CD4-positive, alpha-beta T cell treated with Interleukin-10 for 1 hour (primary cell): Measurements from ENCODE around the gene BPIFB2.

Experiments used
- DNase-seq: peaks from one replicate; pipeline ENCODE4 v3.0.0-alpha.2; 2020

Gene BPIFB2

DNA sequence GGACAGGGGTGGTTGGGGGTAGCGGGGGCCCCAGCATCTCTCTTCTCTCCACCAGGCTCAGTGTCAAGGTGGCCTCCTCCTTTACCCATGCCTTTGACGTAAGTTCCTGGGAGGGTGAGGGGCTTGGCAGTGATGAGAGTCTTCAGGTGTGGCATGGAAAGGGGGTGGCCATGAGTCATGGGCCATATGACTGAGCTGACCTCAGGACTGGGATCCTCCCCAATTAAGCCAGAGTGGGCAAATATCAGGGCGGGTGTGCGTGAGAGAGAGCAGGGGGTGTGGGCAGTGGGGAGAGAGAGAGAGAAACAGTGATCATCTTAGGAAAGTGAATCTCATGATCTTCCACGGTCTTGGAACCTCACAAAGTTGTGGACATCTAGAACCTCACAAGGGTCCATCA lies 63.7 kb downstream of the BPIFB2 start:
- DNase-seq, result no peak

DNA sequence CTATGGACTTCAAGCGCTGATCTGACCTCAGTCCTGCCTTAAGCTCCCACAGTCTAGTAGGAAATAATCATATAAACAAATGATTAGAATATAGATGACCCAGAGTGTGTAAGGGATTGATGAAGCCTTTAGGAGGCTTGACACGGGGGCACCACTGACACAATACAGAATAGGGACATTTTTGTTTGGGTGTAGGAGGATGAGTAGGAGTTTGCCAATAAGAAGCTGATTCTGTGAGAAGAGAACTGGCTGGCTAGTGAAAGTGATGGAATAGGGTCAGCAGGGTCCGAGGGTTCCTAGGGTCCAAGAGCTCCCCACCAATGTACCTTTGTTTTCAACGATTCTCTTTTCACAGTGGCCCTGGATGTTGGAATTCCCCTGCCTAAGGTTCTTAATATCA lies 64.9 kb downstream of the BPIFB2 start:
- no peak for DNase-seq

DNA sequence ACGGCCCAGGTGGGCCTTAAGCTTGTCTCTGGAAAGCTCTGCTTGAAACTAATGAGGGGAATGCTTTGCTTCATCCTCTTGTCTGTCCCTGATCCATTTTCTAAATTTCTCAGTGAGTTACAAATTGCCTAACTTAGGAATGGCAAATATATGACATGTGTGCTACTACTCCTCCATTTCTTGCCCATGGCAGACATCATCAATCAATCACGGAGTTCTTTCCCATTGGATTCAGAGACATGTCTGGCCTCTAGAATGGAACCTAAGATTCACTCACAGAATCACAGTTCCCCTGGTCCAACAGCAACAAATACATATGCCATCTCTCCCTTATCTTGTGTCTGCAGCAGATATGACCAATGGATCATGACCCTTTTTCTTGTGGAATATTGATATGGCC lies 65.3 kb downstream of the BPIFB2 start:
- DNase-seq, result no peak
